ENCODE data around the gene CHKA. TPM values are rescaled to one million over a fixed set of nuclear protein-coding genes. Genes with fewer than 3 reads are reported as not detected.

The CHKA gene
- polyA plus RNA-seq, 1 of the 3 experiments (the other 2 are of a cell fraction): 12.3 TPM

GRCh38 chr11:68064926-68065325 lies 56.3 kb downstream of the CHKA start:
- TF ChIP-seq RCOR1 (IDR thresholded peaks at IDR 0.05; ENCODE audit: low read length): no peak
- no peak for TF ChIP-seq RAD21 (IDR thresholded peaks at IDR 0.05; ENCODE audit: low read length)
- TF ChIP-seq PBX3 (IDR thresholded peaks at IDR 0.05): no peak
- no peak for TF ChIP-seq FOXJ3 (CRISPR knock-in tag; IDR thresholded peaks at IDR 0.05)
- no peak for TF ChIP-seq MXI1 (IDR thresholded peaks at IDR 0.05; ENCODE audit: low read depth, low read length)
- no peak for TF ChIP-seq CTCF (IDR thresholded peaks at IDR 0.05)
- no peak for TF ChIP-seq MAX (IDR thresholded peaks at IDR 0.05; ENCODE audit: low read depth)
- TF ChIP-seq REST (IDR thresholded peaks at IDR 0.05; ENCODE audit: low read depth, low read length): no peak
- TF ChIP-seq EZH2phosphoT487 (IDR thresholded peaks at IDR 0.05; ENCODE audit: borderline replicate concordance, low read depth): no peak
- ChIA-PET CTCF (no interaction called here), POLR2A (no interaction called here)
- H3F3A ChIP-seq (replicated peaks; ENCODE audit: insufficient read depth): no peaks in the 10 kb centered on the region
- H3K79me2 ChIP-seq (ENCODE audit: insufficient read depth): no peaks in the 10 kb centered on the region
- H3K9me2 ChIP-seq: no peaks in the 10 kb centered on the region
- no peak for DNase-seq
- no peak overlapping the region for H3K27ac ChIP-seq (ENCODE audit: low read depth in 2 of 2, low read length in 1 of 2)
- WGBS (ENCODE audit: low lambda C conversion rate): 97% methylated on average over 2 of the region's 2 CpGs
- no peak overlapping the region for H3K4me3 ChIP-seq (ENCODE audit: low read depth in 2 of 2, low read length in 1 of 2)
- no peak overlapping the region for H3K4me2 ChIP-seq
- H3K4me1 ChIP-seq (ENCODE audit: control insufficient read depth in 1 of 2, insufficient read depth in 2 of 2, low read depth in 1 of 2, low read length in 1 of 2): no peaks in the 10 kb centered on the region
- H3K36me3 ChIP-seq (replicated peaks in 1 of 2; ENCODE audit: control insufficient read depth in 1 of 2, insufficient read depth in 2 of 2, low read length in 1 of 2): peaks cover 31 to 56% of the 10 kb centered on the region in 2 experiments
- H4K20me1 ChIP-seq (ENCODE audit: insufficient read depth): no peaks in the 10 kb centered on the region
- H3K27me3 ChIP-seq (ENCODE audit: insufficient read depth): no peaks in the 10 kb centered on the region
- no peak overlapping the region for H3K9ac ChIP-seq
- no peak overlapping the region for H2AFZ ChIP-seq (ENCODE audit: low read depth)
- no peaks in the 10 kb centered on the region for H3K9me3 ChIP-seq

- no peaks in the 10 kb centered on the region for H3K4me1 ChIP-seq (ENCODE audit: control insufficient read depth in 1 of 2, insufficient read depth in 2 of 2, low read depth in 1 of 2, low read length in 1 of 2)
- POLR2A ChIA-PET: interaction anchor here (0.8 kb wide), 1 partner anchor 8 kb away, joined by 3 read pairs; no protein-coding TSS in a partner anchor
- no peak for DNase-seq
- H2AFZ ChIP-seq (ENCODE audit: low read depth): no peak overlapping the region
- CTCF ChIA-PET: no interaction called here
- no peaks in the 10 kb centered on the region for H3K27me3 ChIP-seq (ENCODE audit: insufficient read depth)
- no peak overlapping the region for H3K27ac ChIP-seq (ENCODE audit: low read depth in 2 of 2, low read length in 1 of 2)
- H3K9me2 ChIP-seq: no peaks in the 10 kb centered on the region
- peaks cover 6% of the 10 kb centered on the region for H3F3A ChIP-seq (replicated peaks; ENCODE audit: insufficient read depth)
- no peak overlapping the region for H3K4me2 ChIP-seq
- no peak overlapping the region for H3K9ac ChIP-seq
- H3K79me2 ChIP-seq (ENCODE audit: insufficient read depth): no peaks in the 10 kb centered on the region
- WGBS (ENCODE audit: low lambda C conversion rate): 95% methylated on average over 6 of the region's 7 CpGs
- H4K20me1 ChIP-seq (ENCODE audit: insufficient read depth): no peaks in the 10 kb centered on the region
- H3K36me3 ChIP-seq (replicated peaks in 1 of 2; ENCODE audit: control insufficient read depth in 1 of 2, insufficient read depth in 2 of 2, low read length in 1 of 2): peaks cover 30 to 71% of the 10 kb centered on the region in 2 experiments
- no peak overlapping the region for H3K4me3 ChIP-seq (ENCODE audit: low read depth in 2 of 2, low read length in 1 of 2)
- no peaks in the 10 kb centered on the region for H3K9me3 ChIP-seq
- no peak for TF ChIP-seq GATA2 (CRISPR knock-in tag; IDR thresholded peaks at IDR 0.05)
- TF ChIP-seq ELF1 (IDR thresholded peaks at IDR 0.05): no peak
- TF ChIP-seq PBX3 (IDR thresholded peaks at IDR 0.05): no peak
- no peak for TF ChIP-seq FOSL2 (IDR thresholded peaks at IDR 0.05; ENCODE audit: borderline replicate concordance, low read depth)
- no peak for TF ChIP-seq FOXM1 (IDR thresholded peaks at IDR 0.05; ENCODE audit: low read depth)
- TF ChIP-seq JUND (IDR thresholded peaks at IDR 0.05): no peak
- TF ChIP-seq NFIC (IDR thresholded peaks at IDR 0.05; ENCODE audit: borderline replicate concordance): no peak
- no peak for TF ChIP-seq MAX (IDR thresholded peaks at IDR 0.05; ENCODE audit: low read depth)
- no peak for TF ChIP-seq USF1 (IDR thresholded peaks at IDR 0.05; ENCODE audit: borderline replicate concordance, low read depth)
- TF ChIP-seq MEF2A (IDR thresholded peaks at IDR 0.05; ENCODE audit: borderline replicate concordance, low read depth): no peak
- TF ChIP-seq NRF1 (IDR thresholded peaks at IDR 0.05; ENCODE audit: low read depth, low read length): no peak
- no peak for TF ChIP-seq FOXJ3 (CRISPR knock-in tag; IDR thresholded peaks at IDR 0.05)
- no peak for TF ChIP-seq CHD2 (IDR thresholded peaks at IDR 0.05; ENCODE audit: low read length, partially characterized antibody)
These were observed 59.7 kb downstream of the CHKA start for GRCh38 chr11:68061508-68061907.

Measured in SK-N-SH (cell line).